GM18951 (cell line): Measurements from ENCODE around the gene KIAA2012.

ENCODE experiments used
- POLR2A ChIP-seq: IDR thresholded peaks from 4 replicates; pipeline ENCODE4 v1.6.1; 2011; ENCODE audit warnings: mild to moderate bottlenecking; ENCODE audit not compliant: insufficient read length, insufficient read depth; ENCODE audit errors: extremely low read depth
- in situ Hi-C: fragments of 300-500 bp; cut with MboI; formaldehyde crosslinking; loops from one replicate; pipeline ENCODE4 v1.12.0; 2022; ENCODE audit warnings: low sequenced_read_pairs, mixed read lengths, inconsistent platforms; ENCODE audit not compliant: unreplicated experiment

KIAA2012 gene

DNA sequence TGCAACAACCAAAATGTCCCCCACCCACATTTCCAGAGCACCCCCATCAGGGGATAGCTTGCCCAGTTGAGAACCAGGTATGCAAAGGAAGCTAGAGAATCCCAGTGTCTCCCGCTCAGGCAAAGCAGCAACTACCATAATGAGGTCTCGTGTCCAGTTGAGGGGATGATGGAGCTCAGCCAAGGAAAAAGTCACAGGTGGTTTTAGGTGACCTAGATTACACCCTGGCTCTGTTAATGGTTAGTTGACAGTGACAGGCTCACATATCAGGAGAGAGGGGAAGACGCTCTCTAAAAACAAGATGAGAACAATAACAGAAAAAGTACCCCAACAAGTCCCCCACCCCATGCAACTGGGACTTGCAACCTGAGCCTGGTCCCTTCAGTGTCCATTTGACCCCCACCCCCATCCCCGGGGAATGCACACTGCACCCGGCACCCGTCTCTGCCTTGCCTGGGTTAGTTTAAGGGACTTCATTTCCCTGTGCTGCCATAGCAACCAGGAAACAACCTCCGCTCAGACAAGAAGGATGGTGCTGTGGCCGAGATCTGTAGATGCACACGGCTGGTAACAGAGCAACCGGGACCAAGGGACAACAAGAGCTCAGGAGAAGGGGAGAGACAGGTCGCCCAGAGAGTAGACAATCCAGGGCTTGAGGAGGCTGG, at the start of gene KIAA2012:
KIAA2012 (plus strand) TSS at position 519 of the 665 bp plus-strand sequence. CDS start 373 bp downstream, outside the sequence.
- no peak for TF ChIP-seq POLR2A
- in situ Hi-C loops, result no loop called here

- in situ Hi-C loops, result no loop called here
- TF ChIP-seq POLR2A, result no peak
Measured at GRCh38 chr2:202023904-202024266, 49.2 kb upstream of the KIAA2012 start.

DNA sequence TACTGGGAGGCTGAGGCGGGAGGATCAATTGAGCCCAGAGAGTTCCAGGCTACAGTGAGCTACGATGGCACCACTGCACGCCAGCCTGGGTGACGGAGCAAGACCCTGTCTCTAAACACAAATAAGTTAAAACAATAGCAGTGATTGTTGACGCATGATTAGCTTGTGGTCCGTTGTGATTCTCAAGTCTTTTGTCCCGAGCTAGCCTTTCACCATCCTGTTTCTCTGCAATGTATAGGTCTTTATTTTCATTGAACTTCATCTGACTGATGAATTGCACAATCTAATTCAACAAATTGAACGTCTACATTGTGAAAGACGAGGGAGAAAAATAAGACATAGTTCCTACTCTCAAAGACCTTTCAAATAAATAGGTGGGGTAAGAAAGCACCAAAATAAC, 48.2 kb upstream of the KIAA2012 start:
- TF ChIP-seq POLR2A, result no peak
- in situ Hi-C loops, result no loop called here

GRCh38 chr2:202025816-202026215, 47.2 kb upstream of the KIAA2012 start:
- in situ Hi-C loops, result no loop called here
- TF ChIP-seq POLR2A, result no peak

DNA sequence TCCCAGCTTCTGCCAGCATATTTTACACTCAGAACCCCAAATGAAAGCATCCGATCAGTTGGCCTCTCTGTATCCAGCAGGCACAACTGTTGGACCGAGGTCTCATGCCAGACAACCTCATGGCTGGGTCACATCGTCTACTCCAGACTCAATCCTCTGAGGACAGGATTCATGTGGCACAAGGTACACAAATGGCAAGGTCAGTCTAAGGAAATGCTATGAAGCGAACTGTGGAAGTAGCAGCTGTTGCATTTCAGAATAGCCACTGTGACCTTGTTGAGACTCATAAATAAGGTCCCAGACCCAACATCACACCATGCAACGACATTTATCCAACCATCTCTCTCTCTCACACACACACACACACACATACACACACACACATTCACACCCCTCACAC, 46.5 kb upstream of the KIAA2012 start:
- in situ Hi-C loops, result no loop called here
- no peak for TF ChIP-seq POLR2A

- in situ Hi-C loops, result no loop called here
- no peak for TF ChIP-seq POLR2A
Measured at GRCh38 chr2:202030691-202031090, 42.4 kb upstream of the KIAA2012 start.

- no peak for TF ChIP-seq POLR2A
- in situ Hi-C loops, result no loop called here
Measured at GRCh38 chr2:202031246-202031951, 41.7 kb upstream of the KIAA2012 start.

DNA sequence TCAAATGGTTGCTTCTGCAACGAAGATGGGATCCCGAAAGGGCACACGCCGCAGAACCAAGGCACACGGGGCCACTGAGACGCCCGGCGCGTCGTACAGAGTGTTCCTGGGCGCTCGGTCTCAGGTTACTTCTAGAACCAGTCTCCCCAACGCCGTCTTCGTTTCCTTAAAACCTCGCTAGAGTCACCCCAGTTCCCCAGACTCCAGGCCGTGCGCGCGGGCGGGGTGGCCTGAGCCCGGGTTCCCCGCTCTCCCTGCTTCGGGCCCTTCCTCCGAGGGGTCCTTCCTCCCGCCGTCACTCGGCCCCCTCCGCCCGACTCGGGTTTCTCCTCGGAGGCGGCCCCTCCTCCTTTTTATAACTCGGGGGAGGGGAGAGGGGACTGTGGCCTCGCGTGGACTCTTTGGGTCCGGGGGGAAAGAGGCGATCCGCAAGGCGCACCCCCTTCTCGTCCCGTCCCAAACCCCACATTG, 40.2 kb upstream of the KIAA2012 start:
- in situ Hi-C loops, result no loop called here
- TF ChIP-seq POLR2A, result no peak

GRCh38 chr2:202033317-202034248, 39.5 kb upstream of the KIAA2012 start, which contains the start of gene FZD7:
Gene FZD7 (plus strand): TSS chr2:202033855. CDS start chr2:202034648, 793 bp downstream.
- in situ Hi-C loops, result no loop called here
- peak; percentile 36 for TF ChIP-seq POLR2A

- in situ Hi-C loops, result no loop called here
Measured at GRCh38 chr2:202034249-202035088, 38.6 kb upstream of the KIAA2012 start.

GRCh38 chr2:202035089-202035940, 37.7 kb upstream of the KIAA2012 start:
- in situ Hi-C loops, result no loop called here

More at GRCh38 chr2:202034249-202035088, 38.6 kb upstream of the KIAA2012 start:
- no peak for TF ChIP-seq POLR2A

More at GRCh38 chr2:202035089-202035940, 37.7 kb upstream of the KIAA2012 start:
- no peak for TF ChIP-seq POLR2A
